ENCODE data around the gene GPR21.

Gene GPR21

GRCh38 chr9:123033352-123033751 lies at the start of gene GPR21:
Gene GPR21, plus strand, starts transcription at chr9:123033667. Its CDS starts 900 bp downstream, at chr9:123034567.
- TF ChIP-seq CTCF (IDR thresholded peaks at IDR 0.05; ENCODE audit: low read depth, low read length), result no peak
- DNase-seq (ENCODE audit: low read depth, low spot score), result no peak
- in situ Hi-C loops (cut with HindIII; ENCODE audit: low sequenced_read_pairs), result no loop called here
- no peak within 1 kb of the TSS for H3K4me3 ChIP-seq (ENCODE audit: low read depth, low read length)

GRCh38 chr9:122986010-122986409 lies 47.5 kb upstream of the GPR21 start:
- in situ Hi-C loops (cut with HindIII; ENCODE audit: low sequenced_read_pairs), result no loop called here
- no peak overlapping the region for H3K4me3 ChIP-seq (ENCODE audit: low read depth, low read length)
- no peak for TF ChIP-seq CTCF (IDR thresholded peaks at IDR 0.05; ENCODE audit: low read depth, low read length)
- DNase-seq (ENCODE audit: low read depth, low spot score), result no peak

- in situ Hi-C loops (cut with HindIII; ENCODE audit: low sequenced_read_pairs), result no loop called here
- no peak for DNase-seq (ENCODE audit: low read depth, low spot score)
Observed at GRCh38 chr9:122988141-122988540, 45.3 kb upstream of the GPR21 start.

GRCh38 chr9:122988920-122989621 lies 44.4 kb upstream of the GPR21 start:
- TF ChIP-seq CTCF (IDR thresholded peaks at IDR 0.05; ENCODE audit: low read depth, low read length), result no peak
- in situ Hi-C loops (cut with HindIII; ENCODE audit: low sequenced_read_pairs), result no loop called here
- DNase-seq (ENCODE audit: low read depth, low spot score), result no peak
- no peak overlapping the region for H3K4me3 ChIP-seq (ENCODE audit: low read depth, low read length)

More at GRCh38 chr9:122988141-122988540, 45.3 kb upstream of the GPR21 start:
- TF ChIP-seq CTCF (IDR thresholded peaks at IDR 0.05; ENCODE audit: low read depth, low read length), result no peak
- H3K4me3 ChIP-seq (ENCODE audit: low read depth, low read length), result no peak overlapping the region

- in situ Hi-C loops (cut with HindIII; ENCODE audit: low sequenced_read_pairs), result no loop called here
- no peak overlapping the region for H3K4me3 ChIP-seq (ENCODE audit: low read depth, low read length)
- DNase-seq (ENCODE audit: low read depth, low spot score), result peak; percentile 91
- TF ChIP-seq CTCF (IDR thresholded peaks at IDR 0.05; ENCODE audit: low read depth, low read length), result peak; percentile 68
Observed at GRCh38 chr9:122991370-122991830, 42.1 kb upstream of the GPR21 start.

- no peak for DNase-seq (ENCODE audit: low read depth, low spot score)
- no peak overlapping the region for H3K4me3 ChIP-seq (ENCODE audit: low read depth, low read length)
- no peak for TF ChIP-seq CTCF (IDR thresholded peaks at IDR 0.05; ENCODE audit: low read depth, low read length)
- in situ Hi-C loops (cut with HindIII; ENCODE audit: low sequenced_read_pairs), result no loop called here
Observed at GRCh38 chr9:122996586-122996985, 36.9 kb upstream of the GPR21 start.

Data from astrocyte of the spinal cord (primary cell).